Measurements from ENCODE around the gene VGLL4.
"Not testable (repeated sequence)": the region's sequence is repeated elsewhere in the genome, so short reads cannot be mapped to it uniquely, and the experiment has no call there.

The VGLL4 gene

DNA sequence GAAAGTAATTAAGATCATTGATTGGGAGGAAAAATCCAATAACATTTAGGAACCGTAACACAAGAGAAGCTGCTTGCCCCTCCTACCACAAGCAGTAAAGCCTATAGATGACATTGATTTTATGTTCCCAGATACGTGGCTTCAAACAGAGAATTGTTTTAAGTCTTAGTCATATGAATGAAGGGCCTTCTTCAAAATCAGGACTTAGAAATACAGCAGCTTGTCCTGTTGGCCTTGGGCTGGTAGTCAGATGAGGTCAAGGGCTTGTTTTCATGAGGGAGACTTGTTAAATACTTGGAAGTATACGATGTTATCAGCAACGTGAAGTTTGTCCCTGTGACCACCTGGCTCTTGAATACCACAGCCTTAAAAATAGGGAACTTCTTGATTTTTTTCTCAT lies 114.4 kb downstream of the VGLL4 start:
- Mint-ChIP-seq H3K4me3 (no peak overlapping the region), H3K27ac (peak overlapping the region in 1 of 3 experiments; percentile 91)
- TF ChIP-seq, protein P1, sequence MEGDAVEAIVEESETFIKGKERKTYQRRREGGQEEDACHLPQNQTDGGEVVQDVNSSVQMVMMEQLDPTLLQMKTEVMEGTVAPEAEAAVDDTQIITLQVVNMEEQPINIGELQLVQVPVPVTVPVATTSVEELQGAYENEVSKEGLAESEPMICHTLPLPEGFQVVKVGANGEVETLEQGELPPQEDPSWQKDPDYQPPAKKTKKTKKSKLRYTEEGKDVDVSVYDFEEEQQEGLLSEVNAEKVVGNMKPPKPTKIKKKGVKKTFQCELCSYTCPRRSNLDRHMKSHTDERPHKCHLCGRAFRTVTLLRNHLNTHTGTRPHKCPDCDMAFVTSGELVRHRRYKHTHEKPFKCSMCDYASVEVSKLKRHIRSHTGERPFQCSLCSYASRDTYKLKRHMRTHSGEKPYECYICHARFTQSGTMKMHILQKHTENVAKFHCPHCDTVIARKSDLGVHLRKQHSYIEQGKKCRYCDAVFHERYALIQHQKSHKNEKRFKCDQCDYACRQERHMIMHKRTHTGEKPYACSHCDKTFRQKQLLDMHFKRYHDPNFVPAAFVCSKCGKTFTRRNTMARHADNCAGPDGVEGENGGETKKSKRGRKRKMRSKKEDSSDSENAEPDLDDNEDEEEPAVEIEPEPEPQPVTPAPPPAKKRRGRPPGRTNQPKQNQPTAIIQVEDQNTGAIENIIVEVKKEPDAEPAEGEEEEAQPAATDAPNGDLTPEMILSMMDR (IDR thresholded peaks at IDR 0.05; ENCODE audit: unreplicated experiment in 3 of 3), result no peak

DNA sequence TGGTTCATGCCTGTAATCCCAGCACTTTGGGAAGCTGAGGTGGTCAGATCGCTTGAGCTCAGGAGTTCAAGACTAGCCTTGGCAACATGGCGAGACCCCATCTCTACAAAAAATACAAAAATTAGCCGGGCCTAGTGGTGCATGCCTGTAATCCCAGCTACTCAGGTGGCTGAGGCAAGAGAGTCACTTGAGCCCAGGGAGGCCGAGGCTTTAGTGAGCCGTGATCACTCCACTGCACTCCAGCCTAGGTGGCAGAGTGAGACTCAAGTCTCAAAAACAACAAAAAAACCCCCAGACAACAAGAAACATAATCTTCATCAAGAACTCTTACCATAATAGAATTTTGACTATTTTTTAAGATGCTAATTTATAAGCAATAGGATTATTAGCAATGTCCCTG lies 117.6 kb downstream of the VGLL4 start:
- Mint-ChIP-seq H3K4me1 (peaks cover 34% of the 10 kb centered on the region), H3K36me3 (ENCODE audit: low read depth) (peaks cover 14% of the 10 kb centered on the region), H3K27ac (peak overlapping the region in 1 of 3 experiments; percentile 38)
- not testable (repeated sequence) for H3K27me3 Mint-ChIP-seq (ENCODE audit: low read depth); H3K9me3 Mint-ChIP-seq; H3K4me3 Mint-ChIP-seq

More for the DNA sequence above, 114.4 kb downstream of the VGLL4 start:
- Mint-ChIP-seq H3K27me3 (ENCODE audit: low read depth) (no peaks in the 10 kb centered on the region), H3K4me1 (peaks cover 37% of the 10 kb centered on the region), H3K36me3 (ENCODE audit: low read depth) (peaks cover 17% of the 10 kb centered on the region), H3K9me3 (peaks cover 3% of the 10 kb centered on the region)

DNA sequence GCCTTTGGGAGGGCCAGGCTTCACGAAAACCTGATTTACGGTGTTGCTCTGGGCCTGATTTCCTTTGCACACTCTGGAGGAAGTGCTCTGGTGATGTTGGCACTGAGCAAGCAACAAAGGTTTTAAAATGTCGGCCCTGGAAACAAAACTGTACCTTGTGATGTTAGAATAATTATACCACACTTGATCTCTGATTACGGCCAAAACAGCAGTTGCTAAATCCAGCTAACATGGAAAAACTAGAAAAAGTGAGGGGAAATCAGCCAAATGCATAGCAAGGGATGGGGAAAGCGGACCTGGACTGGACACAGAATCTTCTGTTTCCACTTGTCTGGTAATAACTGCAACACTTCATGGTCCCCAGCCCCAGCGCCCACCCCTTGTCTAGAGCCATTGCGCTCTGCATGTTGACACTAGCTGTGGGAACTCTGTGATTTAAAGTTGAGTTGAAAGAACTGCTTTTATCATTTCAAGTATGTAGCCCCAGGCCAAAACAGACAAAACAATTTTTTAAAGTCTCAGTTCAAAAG lies 120.1 kb downstream of the VGLL4 start:
- H3K9me3 Mint-ChIP-seq, result peaks cover 3% of the 10 kb centered on the region
- peak overlapping the region; percentile 92 to 95 (median 94) for H3K27ac Mint-ChIP-seq
- H3K27me3 Mint-ChIP-seq (ENCODE audit: low read depth), result no peaks in the 10 kb centered on the region
- peaks cover 10% of the 10 kb centered on the region for H3K36me3 Mint-ChIP-seq (ENCODE audit: low read depth)
- no peak overlapping the region for H3K4me3 Mint-ChIP-seq
- TF ChIP-seq, protein P1 (IDR thresholded peaks at IDR 0.05; ENCODE audit: unreplicated experiment in 3 of 3), result no peak
- peaks cover 38% of the 10 kb centered on the region for H3K4me1 Mint-ChIP-seq

DNA sequence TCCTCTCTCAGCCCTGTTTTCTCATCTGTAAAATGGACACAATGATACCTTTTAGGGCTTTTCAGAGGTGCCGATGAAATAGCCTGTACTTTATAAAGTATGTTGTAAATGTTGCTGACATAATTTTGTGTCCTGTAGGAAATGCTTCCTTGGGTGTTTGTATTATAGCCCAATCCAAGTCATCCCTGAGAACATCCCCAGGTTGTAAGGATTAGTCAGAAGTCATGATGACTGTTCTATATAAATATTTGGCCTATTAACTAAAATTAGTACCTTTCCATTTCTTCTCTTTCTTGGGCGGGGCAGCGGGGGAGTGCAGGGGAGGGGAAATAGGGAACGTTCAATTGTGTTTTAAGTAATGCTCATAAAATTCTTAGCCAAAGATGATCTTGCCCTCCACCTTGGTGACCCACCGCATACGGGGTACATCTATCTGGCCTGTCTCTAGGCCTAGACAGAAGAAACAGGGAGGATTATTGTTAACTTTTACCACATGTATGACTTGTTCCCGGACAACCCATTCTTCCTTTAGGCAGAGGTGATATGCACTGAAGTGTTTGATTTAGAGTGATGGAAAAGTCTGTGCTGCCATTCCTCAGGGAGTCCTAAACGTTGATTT lies 120.7 kb downstream of the VGLL4 start:
- no peaks in the 10 kb centered on the region for H3K27me3 Mint-ChIP-seq (ENCODE audit: low read depth)
- peaks cover 38% of the 10 kb centered on the region for H3K4me1 Mint-ChIP-seq
- H3K4me3 Mint-ChIP-seq, result no peak overlapping the region
- H3K9me3 Mint-ChIP-seq, result peaks cover 3% of the 10 kb centered on the region
- peak overlapping the region; percentile 92 to 95 (median 94) for H3K27ac Mint-ChIP-seq
- TF ChIP-seq, protein P1 (IDR thresholded peaks at IDR 0.05; ENCODE audit: unreplicated experiment in 3 of 3), result no peak
- peaks cover 7% of the 10 kb centered on the region for H3K36me3 Mint-ChIP-seq (ENCODE audit: low read depth)

DNA sequence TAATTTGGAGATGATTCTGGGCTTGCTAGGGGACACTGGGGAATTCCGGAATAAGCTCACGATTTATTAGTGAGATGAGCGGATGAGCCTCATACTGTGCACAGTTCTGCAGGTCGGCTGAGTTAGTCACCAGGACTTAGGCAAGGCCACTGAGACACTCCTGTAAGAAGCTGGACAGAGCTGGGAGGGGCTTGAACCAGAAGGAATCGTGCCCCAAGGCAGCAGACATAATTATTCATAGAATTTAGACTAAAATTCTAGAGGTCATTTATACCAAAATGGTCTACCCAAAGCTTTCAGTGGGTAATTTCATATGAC lies 121.4 kb downstream of the VGLL4 start:
- Mint-ChIP-seq H3K27me3 (ENCODE audit: low read depth) (no peaks in the 10 kb centered on the region), H3K4me3 (no peak overlapping the region), H3K9me3 (peaks cover 1% of the 10 kb centered on the region), H3K27ac (peak overlapping the region; percentile 32 to 95 (median 92)), H3K36me3 (ENCODE audit: low read depth) (peaks cover 2% of the 10 kb centered on the region), H3K4me1 (peaks cover 45% of the 10 kb centered on the region)
- TF ChIP-seq, protein P1 (IDR thresholded peaks at IDR 0.05; ENCODE audit: unreplicated experiment in 3 of 3), result no peak

DNA sequence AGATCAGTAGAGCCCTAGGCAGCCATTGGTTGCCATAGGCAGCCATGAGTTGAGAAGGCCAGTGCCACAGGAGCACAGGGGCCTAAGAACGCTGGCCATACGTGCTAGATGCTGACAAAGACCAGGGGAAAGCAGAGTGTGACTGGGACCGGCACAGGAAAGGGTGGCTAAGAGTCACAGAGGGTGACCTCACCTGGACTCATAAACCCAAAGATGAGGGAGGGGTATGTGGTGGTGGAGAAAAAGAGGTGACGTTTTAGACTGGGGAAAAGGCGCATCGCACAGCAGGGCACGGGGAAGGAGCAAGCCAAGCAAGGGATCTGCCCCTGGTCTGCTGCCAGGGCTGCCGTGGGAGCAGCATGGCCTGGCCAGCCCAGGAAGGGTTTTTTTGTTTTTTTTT lies 122.5 kb downstream of the VGLL4 start:
- Mint-ChIP-seq H3K36me3 (ENCODE audit: low read depth) (no peaks in the 10 kb centered on the region), H3K27me3 (ENCODE audit: low read depth) (no peaks in the 10 kb centered on the region), H3K4me1 (peaks cover 46% of the 10 kb centered on the region), H3K27ac (peak overlapping the region in 2 of 3 experiments; percentile 63 to 71), H3K4me3 (no peak overlapping the region), H3K9me3 (no peaks in the 10 kb centered on the region)
- TF ChIP-seq, protein P1 (IDR thresholded peaks at IDR 0.05; ENCODE audit: unreplicated experiment in 3 of 3), result no peak

Data from nephron (organoid).